Fibroblast of villous mesenchyme (primary cell): ENCODE measurements around the gene PLVAP. TPM values are rescaled to one million over a fixed set of nuclear protein-coding genes. Genes with fewer than 3 reads are reported as not detected.

Experiments
- DNase-seq: peaks from one replicate; pipeline ENCODE4 v3.0.0-alpha.2; 2010; ENCODE audit warnings: low read depth
- H3K4me3 ChIP-seq: 2 replicates; pipeline ENCODE4 v1.5.1; 2011; ENCODE audit warnings: low read depth, mild to moderate bottlenecking, low read length
- CTCF ChIP-seq: IDR thresholded peaks from 2 replicates; pipeline ENCODE4 v1.5.1; 2012; ENCODE audit warnings: low read depth, mild to moderate bottlenecking, low read length; ENCODE audit not compliant: insufficient read depth
- total RNA-seq: library from RNA; depleted of rRNA; stranded (reverse); fragments of >200 nt; gene quantifications from 2 replicates; pipeline ENCODE4 v1.2.3, GENCODE V29; 2012

PLVAP gene
- total RNA-seq, 1 donor: not detected

GRCh38 chr19:17406046-17406886, 29.1 kb upstream of the PLVAP start:
- TF ChIP-seq CTCF: no peak
- peak overlapping the region; percentile 69 for H3K4me3 ChIP-seq
- DNase-seq: peak; percentile 58

- DNase-seq: peak; percentile 96
- peak within 1 kb of the TSS; percentile 69 for H3K4me3 ChIP-seq
- TF ChIP-seq CTCF: no peak
Measured at GRCh38 chr19:17405250-17406045, 28.3 kb upstream of the PLVAP start, which contains the start of gene BST2. Gene BST2, minus strand, starts transcription at chr19:17405630. Its CDS starts 55 bp downstream, at chr19:17405575.

- TF ChIP-seq CTCF: no peak
- H3K4me3 ChIP-seq: peak overlapping the region; percentile 69
- DNase-seq: no peak
Measured at GRCh38 chr19:17404621-17405249, 27.6 kb upstream of the PLVAP start.

GRCh38 chr19:17404015-17404414, 26.9 kb upstream of the PLVAP start:
- peak overlapping the region; percentile 69 for H3K4me3 ChIP-seq
- no peak for TF ChIP-seq CTCF
- DNase-seq: no peak

GRCh38 chr19:17402982-17403855, 26.1 kb upstream of the PLVAP start:
- no peak for TF ChIP-seq CTCF
- peak overlapping the region; percentile 69 for H3K4me3 ChIP-seq
- no peak for DNase-seq

GRCh38 chr19:17401628-17402027, 24.5 kb upstream of the PLVAP start:
- no peak overlapping the region for H3K4me3 ChIP-seq
- DNase-seq: no peak
- TF ChIP-seq CTCF: no peak
